Right atrium auricular region (tissue), 2 donors: ENCODE measurements around the gene ETS1. TPM values are rescaled to one million over a fixed set of nuclear protein-coding genes. Genes with fewer than 3 reads are reported as not detected.

ENCODE experiments used
- DNase-seq: peaks from one replicate; pipeline ENCODE4 v3.0.0-alpha.2; 2019; ENCODE audit warnings: low spot score
- H3K27ac ChIP-seq, 2 donors: fragments of 200-600 bp; sonication (generic); 1 replicate in 1 of 2; 2 replicates in 1 of 2; pipeline ENCODE4 v1.5.1; 2016 to 2019
- H3K27me3 ChIP-seq, 2 donors: fragments of 200-600 bp; sonication (generic); one replicate each; pipeline versions ENCODE4 v1.5.1 to v1.6.0; 2017 to 2019
- H3K36me3 ChIP-seq: fragments of 200-600 bp; sonication (generic); one replicate; pipeline ENCODE4 v1.5.1; 2016
- H3K4me1 ChIP-seq, 2 donors: fragments of 200-600 bp; sonication (generic); one replicate each; pipeline versions ENCODE4 v1.5.1 to v1.6.0; 2017 to 2019
- H3K4me3 ChIP-seq, 2 donors: fragments of 200-600 bp; sonication (generic); 1 replicate in 1 of 2; 2 replicates in 1 of 2; pipeline ENCODE4 v1.5.1; 2017 to 2019; ENCODE audit warnings: mild to moderate bottlenecking in 1 of 2, moderate library complexity in 1 of 2
- H3K9me3 ChIP-seq, 2 donors: fragments of 200-600 bp; sonication (generic); one replicate each; pipeline ENCODE4 v1.5.1; 2019
- total RNA-seq, 2 donors: library from RNA; depleted of rRNA; stranded (reverse); fragments of >200 nt; gene quantifications; one replicate each; pipeline ENCODE4 v1.1.0, GENCODE V29; 2016
- TF ChIP-seq, protein P1 (sequence below), 2 donors: fragments of 200-600 bp; sonication (generic); IDR thresholded peaks; one replicate each; pipeline ENCODE4 v1.5.1; 2019; ENCODE audit warnings: antibody characterized with exemption in 2 of 2

The ETS1 gene
- total RNA-seq, 2 donors from 2014 or later: 37.9 to 46.6 TPM

- Histone ChIP-seq H3K27me3 (no peaks in the 10 kb centered on the region), H3K27ac (no peak overlapping the region), H3K36me3 (no peaks in the 10 kb centered on the region), H3K4me3 (no peak overlapping the region), H3K9me3 (no peaks in the 10 kb centered on the region), H3K4me1 (peaks cover 0 to 5% of the 10 kb centered on the region in 2 donors)
- TF ChIP-seq, protein P1, sequence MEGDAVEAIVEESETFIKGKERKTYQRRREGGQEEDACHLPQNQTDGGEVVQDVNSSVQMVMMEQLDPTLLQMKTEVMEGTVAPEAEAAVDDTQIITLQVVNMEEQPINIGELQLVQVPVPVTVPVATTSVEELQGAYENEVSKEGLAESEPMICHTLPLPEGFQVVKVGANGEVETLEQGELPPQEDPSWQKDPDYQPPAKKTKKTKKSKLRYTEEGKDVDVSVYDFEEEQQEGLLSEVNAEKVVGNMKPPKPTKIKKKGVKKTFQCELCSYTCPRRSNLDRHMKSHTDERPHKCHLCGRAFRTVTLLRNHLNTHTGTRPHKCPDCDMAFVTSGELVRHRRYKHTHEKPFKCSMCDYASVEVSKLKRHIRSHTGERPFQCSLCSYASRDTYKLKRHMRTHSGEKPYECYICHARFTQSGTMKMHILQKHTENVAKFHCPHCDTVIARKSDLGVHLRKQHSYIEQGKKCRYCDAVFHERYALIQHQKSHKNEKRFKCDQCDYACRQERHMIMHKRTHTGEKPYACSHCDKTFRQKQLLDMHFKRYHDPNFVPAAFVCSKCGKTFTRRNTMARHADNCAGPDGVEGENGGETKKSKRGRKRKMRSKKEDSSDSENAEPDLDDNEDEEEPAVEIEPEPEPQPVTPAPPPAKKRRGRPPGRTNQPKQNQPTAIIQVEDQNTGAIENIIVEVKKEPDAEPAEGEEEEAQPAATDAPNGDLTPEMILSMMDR (IDR thresholded peaks at IDR 0.05): no peak
- no peak for DNase-seq
These were observed 8.9 kb upstream of the ETS1 start for GRCh38 chr11:128596250-128596649.

GRCh38 chr11:128595775-128596174, 8.4 kb upstream of the ETS1 start:
- Histone ChIP-seq H3K27ac (no peak overlapping the region), H3K9me3 (no peaks in the 10 kb centered on the region), H3K4me1 (peaks cover 0 to 5% of the 10 kb centered on the region in 2 donors), H3K4me3 (no peak overlapping the region), H3K36me3 (no peaks in the 10 kb centered on the region), H3K27me3 (no peaks in the 10 kb centered on the region)
- DNase-seq: no peak
- TF ChIP-seq, protein P1 (IDR thresholded peaks at IDR 0.05): no peak

GRCh38 chr11:128595221-128595620, 7.9 kb upstream of the ETS1 start:
- Histone ChIP-seq H3K36me3 (no peaks in the 10 kb centered on the region), H3K4me3 (no peak overlapping the region), H3K27me3 (no peaks in the 10 kb centered on the region), H3K27ac (no peak overlapping the region), H3K4me1 (peaks cover 0 to 5% of the 10 kb centered on the region in 2 donors), H3K9me3 (no peaks in the 10 kb centered on the region)
- DNase-seq: no peak
- TF ChIP-seq, protein P1 (IDR thresholded peaks at IDR 0.05): no peak

DNA sequence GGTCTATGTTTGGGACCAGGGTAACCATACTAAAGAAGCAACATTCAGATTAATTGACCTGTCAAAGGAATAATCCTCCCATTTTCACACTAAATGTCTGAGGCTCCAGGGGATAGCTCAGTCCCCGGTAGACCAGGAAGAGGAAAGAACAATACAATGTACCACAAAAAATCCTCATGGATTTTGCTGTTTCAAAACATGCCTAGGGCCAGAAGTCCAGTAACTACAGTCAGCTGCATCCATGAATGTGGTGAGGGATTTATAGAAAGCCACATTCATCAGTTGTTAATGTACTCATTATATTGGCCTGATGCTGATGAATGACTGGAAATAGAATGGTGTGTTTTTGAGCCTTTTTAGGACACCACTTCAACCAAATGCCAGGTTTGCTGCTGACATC, 6.9 kb upstream of the ETS1 start:
- TF ChIP-seq, protein P1 (IDR thresholded peaks at IDR 0.05): no peak
- peaks cover 0 to 5% of the 10 kb centered on the region in 2 donors for H3K4me1 ChIP-seq
- no peak for DNase-seq
- H3K27ac ChIP-seq: no peak overlapping the region
- no peaks in the 10 kb centered on the region for H3K27me3 ChIP-seq
- no peak overlapping the region for H3K4me3 ChIP-seq
- H3K36me3 ChIP-seq: no peaks in the 10 kb centered on the region
- no peaks in the 10 kb centered on the region for H3K9me3 ChIP-seq

- no peak for DNase-seq
- TF ChIP-seq, protein P1 (IDR thresholded peaks at IDR 0.05): no peak
- H3K4me1 ChIP-seq: peaks cover 0 to 5% of the 10 kb centered on the region in 2 donors
These were observed 5.9 kb upstream of the ETS1 start for GRCh38 chr11:128593281-128593680.

DNA sequence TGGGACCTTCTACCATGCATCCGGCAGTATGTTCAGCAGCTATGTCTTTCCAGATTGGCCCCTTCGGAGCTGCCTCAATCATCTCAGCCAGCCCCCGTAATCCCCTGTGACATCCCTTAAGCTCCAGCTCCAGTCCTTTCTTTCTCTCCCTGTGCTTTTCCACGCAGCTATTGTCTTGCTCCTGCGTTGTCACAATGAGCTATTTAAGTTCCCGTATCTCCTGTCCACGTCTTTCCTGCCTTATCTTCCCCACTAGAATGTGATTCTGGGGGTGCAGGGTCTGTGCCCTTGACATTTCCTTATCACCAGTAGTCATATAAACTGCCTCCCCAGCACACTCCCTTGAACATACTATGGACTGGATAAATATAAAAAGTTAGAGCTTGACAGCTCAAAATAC, 5.1 kb upstream of the ETS1 start:
- Histone ChIP-seq H3K4me3 (no peak overlapping the region), H3K36me3 (no peaks in the 10 kb centered on the region), H3K27me3 (no peaks in the 10 kb centered on the region), H3K9me3 (no peaks in the 10 kb centered on the region), H3K27ac (no peak overlapping the region), H3K4me1 (peaks cover 0 to 7% of the 10 kb centered on the region in 2 donors)
- DNase-seq: no peak
- TF ChIP-seq, protein P1 (IDR thresholded peaks at IDR 0.05): no peak

More at GRCh38 chr11:128593281-128593680, 5.9 kb upstream of the ETS1 start:
- no peaks in the 10 kb centered on the region for H3K27me3 ChIP-seq
- no peak overlapping the region for H3K27ac ChIP-seq
- H3K4me3 ChIP-seq: no peak overlapping the region
- H3K9me3 ChIP-seq: no peaks in the 10 kb centered on the region
- no peaks in the 10 kb centered on the region for H3K36me3 ChIP-seq
